NCI-H146 treated with DMSO at 0.1 percent for 48 hours (cell line): ENCODE data around the gene XRCC4.
"Not testable (repeated sequence)": the region's sequence is repeated elsewhere in the genome, so short reads cannot be mapped to it uniquely, and the experiment has no call there.

ENCODE experiments used
- DNase-seq: peaks from one replicate; lab custom pipeline; 2025; ENCODE audit not compliant: unreplicated experiment; lab: John Stamatoyannopoulos, UW

The XRCC4 gene

DNA sequence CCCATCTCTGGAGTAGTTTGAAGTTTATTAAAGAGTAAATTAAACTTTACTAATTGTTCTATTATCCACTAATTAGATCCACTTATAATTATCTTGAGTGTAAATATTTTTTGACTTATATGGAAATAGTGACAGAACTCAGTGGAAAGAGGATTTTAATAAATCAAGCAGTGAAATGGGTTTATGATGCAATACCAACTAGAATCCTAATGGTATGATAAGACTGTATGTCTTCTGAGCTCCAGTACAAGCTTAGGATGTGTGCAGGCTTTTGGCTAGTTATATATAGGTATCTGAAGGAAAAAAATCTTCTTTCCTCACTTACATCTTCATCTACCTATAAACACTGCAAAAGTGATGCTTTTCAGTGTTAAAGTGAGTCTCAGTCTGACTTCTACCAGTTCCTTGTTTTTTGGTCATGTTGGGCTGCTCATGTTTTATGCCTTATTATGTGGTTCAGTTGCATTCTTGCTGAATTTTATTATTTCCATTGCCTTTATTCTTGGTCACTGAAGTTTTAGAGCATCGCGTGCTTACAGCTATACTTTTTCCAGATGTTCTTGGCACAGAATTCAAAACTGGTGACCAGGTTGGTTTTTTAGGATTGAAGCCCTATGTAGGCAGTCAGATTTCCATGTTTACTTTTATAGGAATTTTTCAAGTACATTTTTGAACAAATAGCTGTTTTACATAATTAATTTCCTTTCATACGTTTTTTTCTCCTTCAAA is 30.5 kb downstream of the XRCC4 start:
- no peak for DNase-seq

DNA sequence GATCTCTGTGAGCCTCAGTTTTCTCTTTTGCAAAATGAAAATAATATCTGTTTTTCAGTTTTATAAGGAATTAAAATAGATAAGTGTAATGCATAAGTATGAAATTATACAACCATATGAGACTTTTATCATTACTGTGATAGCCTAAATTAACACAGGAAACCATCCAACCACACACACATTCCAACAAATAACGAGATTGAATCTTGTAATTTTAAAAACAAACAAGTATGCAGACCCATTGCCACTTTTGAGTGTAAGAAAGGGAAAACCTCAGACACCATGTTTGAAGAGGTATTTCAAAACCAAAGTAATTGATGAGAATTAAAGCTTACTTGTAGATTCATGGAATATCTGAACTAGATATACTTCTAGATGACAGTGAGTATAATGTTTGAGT is 32.0 kb downstream of the XRCC4 start:
- DNase-seq = no peak

- DNase-seq = no peak
These were observed 38.5 kb downstream of the XRCC4 start for GRCh38 chr5:83115816-83116215.

GRCh38 chr5:83118471-83118870 is 41.1 kb downstream of the XRCC4 start:
- no peak for DNase-seq

- DNase-seq = no peak
These were observed 41.6 kb downstream of the XRCC4 start for GRCh38 chr5:83118976-83119375.

GRCh38 chr5:83124593-83124992 is 47.2 kb downstream of the XRCC4 start:
- no peak for DNase-seq

DNA sequence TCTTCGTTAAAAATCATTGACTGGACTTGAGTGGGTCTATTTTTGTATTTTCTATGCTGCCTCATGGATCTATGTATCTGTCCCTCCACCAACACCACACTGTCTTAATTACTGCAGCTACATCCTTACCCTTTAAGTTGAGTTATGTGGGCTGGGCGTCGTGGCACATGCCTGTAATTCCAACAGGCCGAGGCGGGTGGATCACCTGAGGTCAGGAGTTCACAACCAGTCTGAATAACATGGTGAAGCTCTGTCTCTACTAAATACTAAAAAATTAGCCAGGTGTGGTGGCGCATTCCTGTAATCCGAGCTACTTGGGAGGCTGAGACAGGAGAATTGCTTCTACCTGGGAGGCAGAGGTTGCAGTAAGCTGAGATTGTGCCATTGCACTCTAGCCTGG is 48.2 kb downstream of the XRCC4 start:
- DNase-seq = no peak

DNA sequence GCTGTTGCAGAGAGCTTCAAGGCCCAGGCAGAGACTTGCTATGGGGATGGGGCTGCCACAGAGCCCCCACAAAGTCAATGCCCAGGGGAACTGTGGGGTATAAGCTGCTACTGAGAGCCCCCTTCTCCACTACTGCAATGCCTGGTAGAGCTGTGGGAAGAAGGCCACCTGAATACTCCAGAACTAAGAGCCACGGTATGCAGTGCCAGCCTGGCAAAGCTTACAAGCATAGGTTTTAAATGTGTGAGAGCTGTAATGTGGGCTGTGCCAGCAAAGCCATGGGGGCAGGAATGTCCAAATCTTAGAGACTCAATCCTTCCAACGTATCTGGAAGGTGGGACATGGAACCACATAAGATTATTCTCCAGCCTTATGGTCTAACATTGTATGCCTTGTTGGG is 49.2 kb downstream of the XRCC4 start:
- no peak for DNase-seq

DNA sequence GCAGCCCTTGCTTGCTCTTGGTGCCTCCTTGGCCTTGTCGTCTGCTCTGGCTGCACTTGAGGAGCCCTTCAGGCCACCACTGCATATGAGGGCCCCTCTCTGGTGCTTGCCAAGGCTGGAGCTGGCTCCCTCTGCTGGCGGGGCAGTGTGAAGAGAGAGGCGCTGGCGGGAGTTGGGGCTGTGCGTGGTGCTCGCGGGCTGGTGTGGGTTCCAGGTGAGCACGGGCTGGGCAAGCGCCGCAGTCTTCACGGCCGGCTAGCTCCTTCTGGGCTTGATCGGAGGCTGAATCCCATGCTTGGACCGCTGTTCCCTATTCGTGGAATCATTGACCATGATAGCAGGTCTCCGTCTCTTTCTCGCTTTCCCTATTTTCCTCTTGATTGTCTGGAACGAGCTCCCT is 56.5 kb downstream of the XRCC4 start:
- no peak for DNase-seq

- no peak for DNase-seq
These were observed 65.2 kb downstream of the XRCC4 start for GRCh38 chr5:83142526-83142925.

GRCh38 chr5:83145241-83145640 is 67.9 kb downstream of the XRCC4 start:
- no peak for DNase-seq

DNA sequence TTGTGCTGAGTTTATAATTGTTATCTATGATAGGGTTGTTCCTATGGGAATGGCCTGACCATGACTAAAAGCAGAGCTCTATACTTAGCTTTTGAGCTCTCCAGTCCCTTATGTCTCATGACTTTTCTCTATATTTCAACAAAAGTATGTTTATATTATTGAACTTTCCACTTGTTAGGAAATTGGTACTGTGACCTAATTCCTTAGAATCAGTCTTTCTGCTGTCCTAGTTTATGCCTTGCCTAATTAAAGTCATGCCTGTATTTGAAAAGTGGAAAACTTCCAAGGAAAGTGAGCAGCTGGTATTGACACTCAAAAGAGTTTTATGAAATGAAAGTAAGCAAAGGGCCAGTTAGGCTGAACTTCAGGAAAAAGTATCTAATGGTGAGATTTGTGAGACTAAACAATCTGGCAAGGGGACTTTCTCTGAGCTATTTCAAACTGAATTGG is 68.6 kb downstream of the XRCC4 start:
- DNase-seq = no peak

GRCh38 chr5:83146441-83146840 is 69.1 kb downstream of the XRCC4 start:
- no peak for DNase-seq

DNA sequence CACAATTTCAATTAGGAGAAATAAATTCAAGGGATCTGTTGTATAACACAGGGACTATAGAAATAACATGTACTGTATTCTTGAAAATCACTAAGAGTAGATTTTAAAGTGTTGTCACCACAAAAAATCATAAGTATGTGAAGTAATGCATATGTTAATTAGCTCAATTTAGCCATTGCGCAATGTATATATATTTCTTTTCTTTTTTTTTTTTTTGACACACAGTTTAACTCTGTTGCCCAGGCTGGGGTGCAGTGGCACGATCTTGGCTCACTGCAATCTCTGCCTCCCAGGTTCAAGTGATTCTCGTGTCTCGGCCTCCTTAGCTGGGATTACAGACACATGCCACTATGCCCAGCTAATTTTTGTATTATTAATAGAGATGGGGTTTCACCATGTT is 70.2 kb downstream of the XRCC4 start:
- no peak for DNase-seq

DNA sequence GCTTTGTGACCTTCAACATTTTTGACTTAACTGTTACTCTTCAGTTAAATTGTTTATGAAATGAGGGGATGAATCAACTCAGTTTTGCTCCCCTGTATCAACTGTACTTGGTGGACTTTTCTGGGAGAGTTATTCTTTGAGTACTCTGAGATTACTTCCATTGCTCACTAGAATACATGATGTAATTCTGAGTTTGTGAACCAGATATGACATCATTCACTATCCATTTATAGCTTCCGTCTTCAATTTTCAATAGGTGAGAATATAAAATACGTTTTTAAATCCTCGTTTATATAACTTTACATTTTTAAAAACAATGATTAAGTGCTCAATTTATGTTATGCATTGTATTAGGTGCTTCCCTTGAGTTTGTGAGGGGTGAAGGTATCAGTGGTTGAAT is 71.0 kb downstream of the XRCC4 start:
- no peak for DNase-seq

DNA sequence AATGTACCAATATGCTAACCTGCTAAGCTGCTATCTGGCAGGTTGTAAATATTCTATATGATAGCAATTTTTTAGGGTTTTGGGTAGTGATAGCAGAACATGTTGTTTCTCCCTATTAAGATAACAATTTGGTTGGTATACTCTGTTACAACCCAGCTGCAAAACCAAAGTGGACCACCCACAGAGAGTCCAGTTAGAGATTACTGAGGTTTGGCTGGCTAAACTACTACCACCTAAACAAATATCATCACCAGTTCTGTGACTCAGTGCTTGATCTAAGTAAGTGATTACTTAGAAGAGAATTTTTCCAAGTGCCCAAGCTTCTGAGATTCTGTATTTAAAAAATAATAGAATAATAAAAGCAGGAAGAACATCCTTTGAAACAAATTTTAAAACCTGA is 72.3 kb downstream of the XRCC4 start:
- DNase-seq = no peak

DNA sequence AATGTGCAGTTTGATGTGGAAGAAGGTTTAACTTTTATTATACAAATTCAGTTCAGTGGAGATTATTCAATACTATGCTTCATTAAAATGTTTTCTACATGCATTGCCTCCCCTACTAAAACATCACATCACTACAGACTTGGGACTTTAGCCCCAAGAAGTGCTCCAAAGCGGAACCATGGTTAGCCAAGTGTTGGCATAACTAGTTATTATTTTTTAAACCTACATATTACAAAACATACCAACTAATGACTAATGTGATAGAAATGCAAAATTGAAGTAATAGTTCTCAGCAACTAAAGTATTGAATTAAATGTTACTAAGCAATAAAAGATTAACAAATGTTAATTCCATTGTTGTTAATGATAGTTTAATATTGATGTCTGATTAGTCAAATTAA is 74.5 kb downstream of the XRCC4 start:
- no peak for DNase-seq

- not testable (repeated sequence) for DNase-seq
These were observed 75.6 kb downstream of the XRCC4 start for GRCh38 chr5:83152996-83153395.

GRCh38 chr5:83156001-83156400 is 78.7 kb downstream of the XRCC4 start:
- no peak for DNase-seq

- DNase-seq = no peak
These were observed 79.8 kb downstream of the XRCC4 start for GRCh38 chr5:83157163-83157562.

DNA sequence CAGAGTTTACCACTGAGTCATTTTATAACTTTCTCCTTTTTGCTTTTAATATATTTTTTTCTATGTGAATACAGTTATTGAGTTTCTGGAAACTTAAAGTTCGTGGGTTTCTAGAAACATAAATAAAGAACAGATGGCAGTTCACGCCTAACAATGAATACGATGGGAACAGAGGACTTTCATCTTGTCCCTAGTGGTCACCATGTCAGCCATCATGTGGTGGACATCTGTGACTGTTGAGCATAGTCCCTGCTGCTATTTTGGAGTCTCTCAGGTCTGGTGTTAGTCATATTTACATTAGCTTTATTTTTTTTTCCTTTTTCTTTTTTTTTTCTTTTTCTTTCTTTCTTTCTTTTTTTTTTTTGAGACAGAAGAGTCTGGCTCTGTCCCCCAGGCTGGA is 85.3 kb downstream of the XRCC4 start:
- DNase-seq = no peak

GRCh38 chr5:83167538-83167937 is 90.2 kb downstream of the XRCC4 start:
- DNase-seq = no peak

DNA sequence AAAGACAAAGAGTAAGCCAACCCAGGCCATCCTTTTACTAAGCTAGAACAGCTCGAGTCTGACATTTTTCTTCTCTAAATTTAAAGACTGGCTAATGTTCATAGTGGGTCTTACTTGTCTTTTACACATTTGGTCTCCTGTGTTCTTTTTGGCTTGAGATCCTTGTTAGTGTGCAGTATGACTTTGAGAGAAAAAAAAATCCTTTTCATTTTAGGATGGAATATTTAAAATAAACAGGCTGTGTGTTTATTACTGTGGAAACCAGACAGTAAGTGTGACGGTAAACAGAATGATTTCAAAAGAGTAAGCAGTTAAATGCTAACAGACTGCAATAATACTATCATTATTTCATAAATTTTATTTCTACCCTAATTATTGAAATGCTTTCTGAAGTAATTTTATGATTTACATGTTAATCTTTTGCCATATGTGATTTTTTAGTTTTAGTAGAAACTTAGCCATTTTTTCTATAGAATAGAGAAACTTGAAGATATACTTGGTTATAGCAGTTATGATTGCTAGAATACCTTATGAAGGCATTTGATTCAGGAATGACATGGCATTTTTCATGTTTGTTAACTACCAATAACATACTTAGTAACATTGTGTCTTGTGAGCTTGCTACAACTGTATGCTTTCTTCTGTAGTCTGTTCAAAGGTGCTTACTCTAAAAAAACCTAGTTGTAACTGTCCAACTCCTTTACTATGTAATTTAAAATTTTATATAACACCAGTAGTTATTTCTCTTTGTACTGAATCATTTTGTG is 92.4 kb downstream of the XRCC4 start:
- DNase-seq = no peak
